Neural cell (in vitro differentiated cells): ENCODE data around the gene PARD3B. TPM values are rescaled to one million over a fixed set of nuclear protein-coding genes. Genes with fewer than 3 reads are reported as not detected.

Source experiments
- H2AFZ ChIP-seq: fragments of 200-600, 300-800 bp; sonication (generic), shearing (Covaris generic); 2 replicates; pipeline ENCODE4 v1.6.0; 2014; ENCODE audit warnings: low read depth, mild to moderate bottlenecking, antibody characterized with exemption, low read length, moderate library complexity
- H3F3A ChIP-seq: fragments of 200-600 bp; shearing (Covaris generic); 2 replicates; pipeline ENCODE4 v1.6.1; 2016; ENCODE audit warnings: mild to moderate bottlenecking, moderate library complexity, mixed read lengths, antibody characterized with exemption, low read length; ENCODE audit not compliant: insufficient read depth, poor library complexity, severe bottlenecking
- H3K27ac ChIP-seq: fragments of 200-600, 300-800 bp; sonication (generic), shearing (Covaris generic); 2 replicates; pipeline ENCODE4 v1.5.1; 2014; ENCODE audit warnings: mild to moderate bottlenecking, low read length, moderate library complexity
- H3K27me3 ChIP-seq: fragments of 300-800, 200-600 bp; sonication (generic), shearing (Covaris generic); 2 replicates; pipeline ENCODE4 v1.6.0; 2014; ENCODE audit warnings: mild to moderate bottlenecking, low read depth, low read length, moderate library complexity; ENCODE audit not compliant: insufficient read depth
- H3K36me3 ChIP-seq: fragments of 300-800, 200-600 bp; sonication (generic), shearing (Covaris generic); 2 replicates; pipeline ENCODE4 v1.5.1; 2014; ENCODE audit warnings: mild to moderate bottlenecking, antibody characterized with exemption, low read length, moderate library complexity; ENCODE audit not compliant: insufficient read depth
- H3K4me2 ChIP-seq: fragments of 300-800, 200-600 bp; sonication (generic), shearing (Covaris generic); 2 replicates; pipeline ENCODE4 v1.6.0; 2014; ENCODE audit warnings: mild to moderate bottlenecking, low read length
- H3K4me3 ChIP-seq: fragments of 300-800, 200-600 bp; sonication (generic), shearing (Covaris generic); 2 replicates; pipeline ENCODE4 v1.5.1; 2014; ENCODE audit warnings: mild to moderate bottlenecking, low read length, moderate library complexity
- H3K79me2 ChIP-seq: fragments of 200-600 bp; shearing (Covaris generic); replicated peaks from 2 replicates; pipeline ENCODE4 v1.6.0; 2014; ENCODE audit warnings: mild to moderate bottlenecking, low read length, moderate library complexity; ENCODE audit not compliant: insufficient read depth
- H3K9ac ChIP-seq: fragments of 300-800, 200-600 bp; sonication (generic), shearing (Covaris generic); 2 replicates; pipeline ENCODE4 v1.6.1; 2016; ENCODE audit warnings: mild to moderate bottlenecking, low read length, mixed read lengths
- H3K9me2 ChIP-seq: fragments of 200-600 bp; shearing (Covaris generic); 2 replicates; pipeline ENCODE4 v1.6.1; 2016; ENCODE audit warnings: mild to moderate bottlenecking, low read length, mixed read lengths; ENCODE audit not compliant: insufficient read depth
- H3K9me3 ChIP-seq: fragments of 200-600, 300-800 bp; sonication (generic), shearing (Covaris generic); 2 replicates; pipeline ENCODE4 v1.6.1; 2016; ENCODE audit warnings: mild to moderate bottlenecking, mixed run types, low read length, moderate library complexity, mixed read lengths
- H4K20me1 ChIP-seq: fragments of 200-600 bp; shearing (Covaris generic); 2 replicates; pipeline ENCODE4 v1.6.1; 2016; ENCODE audit warnings: mild to moderate bottlenecking, mixed run types; ENCODE audit not compliant: insufficient read depth
- EP300 ChIP-seq: fragments of 450-650 bp; conservative IDR thresholded peaks from 2 replicates; pipeline ENCODE4 v1.6.1; 2014; ENCODE audit warnings: antibody characterized with exemption, mild to moderate bottlenecking, moderate library complexity; ENCODE audit not compliant: poor library complexity, severe bottlenecking
- EZH2 ChIP-seq: fragments of 200-600, 300-800 bp; shearing (Covaris generic), sonication (generic); IDR thresholded peaks from 2 replicates; pipeline ENCODE4 v1.6.1; 2014; ENCODE audit warnings: antibody characterized with exemption, low read length, borderline replicate concordance, mild to moderate bottlenecking; ENCODE audit not compliant: insufficient read depth, poor library complexity, severe bottlenecking
- MXI1 ChIP-seq: fragments of 450-650 bp; conservative IDR thresholded peaks from 2 replicates; pipeline ENCODE4 v1.6.1; 2014; ENCODE audit warnings: antibody characterized with exemption, mild to moderate bottlenecking; ENCODE audit not compliant: poor library complexity, severe bottlenecking
- POLR2AphosphoS5 ChIP-seq: IDR thresholded peaks from 2 replicates; pipeline ENCODE4 v1.6.1; 2012
- RAD21 ChIP-seq: fragments of 450-650 bp; conservative IDR thresholded peaks from 2 replicates; pipeline ENCODE4 v1.6.1; 2014; ENCODE audit warnings: antibody characterized with exemption, mild to moderate bottlenecking, moderate library complexity
- SMC3 ChIP-seq: fragments of 450-650 bp; conservative IDR thresholded peaks from 2 replicates; pipeline ENCODE4 v1.6.1; 2014; ENCODE audit warnings: antibody characterized with exemption, mild to moderate bottlenecking, moderate library complexity; ENCODE audit not compliant: poor library complexity
- TAF1 ChIP-seq: IDR thresholded peaks from 2 replicates; pipeline ENCODE4 v1.6.1; 2012; ENCODE audit warnings: low read depth
- polyA plus RNA-seq: library from polyadenylated mRNA; depleted of rRNA; stranded (reverse); fragments of >200 nt; gene quantifications from 2 replicates; pipeline ENCODE4 v1.2.3, GENCODE V29; 2014
- TF ChIP-seq, protein P1 (sequence below): fragments of 450-650 bp; IDR thresholded peaks from 2 replicates; pipeline ENCODE4 v1.5.1; 2014; ENCODE audit warnings: antibody characterized with exemption, mild to moderate bottlenecking, moderate library complexity; ENCODE audit not compliant: poor library complexity, severe bottlenecking
- TF ChIP-seq, protein P2 (sequence below): IDR thresholded peaks from 2 replicates; pipeline ENCODE4 v1.6.1; 2012; ENCODE audit warnings: borderline replicate concordance

The PARD3B gene
- polyA plus RNA-seq, 1 donor from 2014 or later: 0.54 TPM

DNA sequence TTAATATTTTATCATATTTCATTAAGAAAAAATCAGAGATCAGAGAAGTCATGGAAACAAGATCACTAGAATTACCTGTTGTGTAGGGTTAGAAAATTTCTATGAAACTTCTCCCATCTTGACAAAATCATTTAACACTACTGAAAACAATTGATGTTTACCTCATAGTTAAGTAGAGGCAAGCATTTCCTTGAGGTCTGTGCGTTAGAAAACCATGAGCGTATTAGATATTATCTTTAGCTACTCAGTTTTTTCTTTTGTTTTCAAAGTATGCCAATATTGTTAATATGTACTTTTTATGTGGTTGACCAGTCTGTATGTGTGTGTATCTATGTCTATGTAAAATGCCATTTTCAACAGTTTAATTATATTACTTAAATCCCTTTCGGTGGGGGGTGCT lies 335.7 kb downstream of the PARD3B start:
- no peaks in the 10 kb centered on the region for H3K27me3 ChIP-seq
- H2AFZ ChIP-seq: no peak overlapping the region
- H3K27ac ChIP-seq: no peak overlapping the region
- H3F3A ChIP-seq: no peaks in the 10 kb centered on the region
- no peak overlapping the region for H3K4me3 ChIP-seq
- no peaks in the 10 kb centered on the region for H3K9me3 ChIP-seq
- H3K9me2 ChIP-seq: no peaks in the 10 kb centered on the region
- no peak overlapping the region for H3K9ac ChIP-seq
- TF ChIP-seq EP300 (no peak), EZH2 (no peak), POLR2AphosphoS5 (no peak), MXI1 (no peak), SMC3 (no peak), RAD21 (no peak), TAF1 (no peak)
- TF ChIP-seq, protein P1, sequence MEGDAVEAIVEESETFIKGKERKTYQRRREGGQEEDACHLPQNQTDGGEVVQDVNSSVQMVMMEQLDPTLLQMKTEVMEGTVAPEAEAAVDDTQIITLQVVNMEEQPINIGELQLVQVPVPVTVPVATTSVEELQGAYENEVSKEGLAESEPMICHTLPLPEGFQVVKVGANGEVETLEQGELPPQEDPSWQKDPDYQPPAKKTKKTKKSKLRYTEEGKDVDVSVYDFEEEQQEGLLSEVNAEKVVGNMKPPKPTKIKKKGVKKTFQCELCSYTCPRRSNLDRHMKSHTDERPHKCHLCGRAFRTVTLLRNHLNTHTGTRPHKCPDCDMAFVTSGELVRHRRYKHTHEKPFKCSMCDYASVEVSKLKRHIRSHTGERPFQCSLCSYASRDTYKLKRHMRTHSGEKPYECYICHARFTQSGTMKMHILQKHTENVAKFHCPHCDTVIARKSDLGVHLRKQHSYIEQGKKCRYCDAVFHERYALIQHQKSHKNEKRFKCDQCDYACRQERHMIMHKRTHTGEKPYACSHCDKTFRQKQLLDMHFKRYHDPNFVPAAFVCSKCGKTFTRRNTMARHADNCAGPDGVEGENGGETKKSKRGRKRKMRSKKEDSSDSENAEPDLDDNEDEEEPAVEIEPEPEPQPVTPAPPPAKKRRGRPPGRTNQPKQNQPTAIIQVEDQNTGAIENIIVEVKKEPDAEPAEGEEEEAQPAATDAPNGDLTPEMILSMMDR: no peak
- TF ChIP-seq, protein P2, sequence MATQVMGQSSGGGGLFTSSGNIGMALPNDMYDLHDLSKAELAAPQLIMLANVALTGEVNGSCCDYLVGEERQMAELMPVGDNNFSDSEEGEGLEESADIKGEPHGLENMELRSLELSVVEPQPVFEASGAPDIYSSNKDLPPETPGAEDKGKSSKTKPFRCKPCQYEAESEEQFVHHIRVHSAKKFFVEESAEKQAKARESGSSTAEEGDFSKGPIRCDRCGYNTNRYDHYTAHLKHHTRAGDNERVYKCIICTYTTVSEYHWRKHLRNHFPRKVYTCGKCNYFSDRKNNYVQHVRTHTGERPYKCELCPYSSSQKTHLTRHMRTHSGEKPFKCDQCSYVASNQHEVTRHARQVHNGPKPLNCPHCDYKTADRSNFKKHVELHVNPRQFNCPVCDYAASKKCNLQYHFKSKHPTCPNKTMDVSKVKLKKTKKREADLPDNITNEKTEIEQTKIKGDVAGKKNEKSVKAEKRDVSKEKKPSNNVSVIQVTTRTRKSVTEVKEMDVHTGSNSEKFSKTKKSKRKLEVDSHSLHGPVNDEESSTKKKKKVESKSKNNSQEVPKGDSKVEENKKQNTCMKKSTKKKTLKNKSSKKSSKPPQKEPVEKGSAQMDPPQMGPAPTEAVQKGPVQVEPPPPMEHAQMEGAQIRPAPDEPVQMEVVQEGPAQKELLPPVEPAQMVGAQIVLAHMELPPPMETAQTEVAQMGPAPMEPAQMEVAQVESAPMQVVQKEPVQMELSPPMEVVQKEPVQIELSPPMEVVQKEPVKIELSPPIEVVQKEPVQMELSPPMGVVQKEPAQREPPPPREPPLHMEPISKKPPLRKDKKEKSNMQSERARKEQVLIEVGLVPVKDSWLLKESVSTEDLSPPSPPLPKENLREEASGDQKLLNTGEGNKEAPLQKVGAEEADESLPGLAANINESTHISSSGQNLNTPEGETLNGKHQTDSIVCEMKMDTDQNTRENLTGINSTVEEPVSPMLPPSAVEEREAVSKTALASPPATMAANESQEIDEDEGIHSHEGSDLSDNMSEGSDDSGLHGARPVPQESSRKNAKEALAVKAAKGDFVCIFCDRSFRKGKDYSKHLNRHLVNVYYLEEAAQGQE: no peak
- H4K20me1 ChIP-seq: no peaks in the 10 kb centered on the region
- no peaks in the 10 kb centered on the region for H3K79me2 ChIP-seq
- H3K4me2 ChIP-seq: no peak overlapping the region
- H3K36me3 ChIP-seq: no peaks in the 10 kb centered on the region

DNA sequence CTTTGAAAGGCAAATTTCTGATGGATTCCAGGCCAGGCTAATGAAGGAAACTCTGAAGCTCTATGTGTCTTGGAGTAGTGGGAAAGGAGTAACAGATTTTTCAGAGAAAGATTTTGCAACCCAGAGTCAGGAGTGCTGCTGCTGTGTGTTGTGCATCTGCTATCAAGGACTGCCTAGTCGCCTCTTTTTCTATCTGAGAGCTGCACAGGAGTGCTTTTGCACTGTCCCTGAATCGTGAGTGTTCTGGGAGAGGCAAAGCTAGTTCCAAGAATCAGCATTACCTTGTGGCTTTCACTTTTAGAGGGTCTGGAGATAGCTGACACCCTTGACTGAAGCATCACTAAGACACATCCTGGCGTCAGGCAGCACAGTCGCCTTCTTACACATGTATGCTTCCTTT lies 336.4 kb downstream of the PARD3B start:
- Histone ChIP-seq H4K20me1 (no peaks in the 10 kb centered on the region), H3K27me3 (no peaks in the 10 kb centered on the region), H3K4me3 (no peak overlapping the region), H3K9me3 (no peaks in the 10 kb centered on the region), H3K9ac (no peak overlapping the region), H3K79me2 (no peaks in the 10 kb centered on the region), H3K36me3 (no peaks in the 10 kb centered on the region), H2AFZ (no peak overlapping the region), H3K27ac (no peak overlapping the region), H3F3A (no peaks in the 10 kb centered on the region), H3K9me2 (no peaks in the 10 kb centered on the region), H3K4me2 (no peak overlapping the region)
- TF ChIP-seq, protein P2: no peak
- TF ChIP-seq EP300 (no peak), MXI1 (no peak), TAF1 (no peak), RAD21 (no peak), POLR2AphosphoS5 (no peak), EZH2 (no peak), SMC3 (no peak)
- TF ChIP-seq, protein P1: no peak
